ENCODE measurements around the gene EPB41L2.

EPB41L2 gene

DNA sequence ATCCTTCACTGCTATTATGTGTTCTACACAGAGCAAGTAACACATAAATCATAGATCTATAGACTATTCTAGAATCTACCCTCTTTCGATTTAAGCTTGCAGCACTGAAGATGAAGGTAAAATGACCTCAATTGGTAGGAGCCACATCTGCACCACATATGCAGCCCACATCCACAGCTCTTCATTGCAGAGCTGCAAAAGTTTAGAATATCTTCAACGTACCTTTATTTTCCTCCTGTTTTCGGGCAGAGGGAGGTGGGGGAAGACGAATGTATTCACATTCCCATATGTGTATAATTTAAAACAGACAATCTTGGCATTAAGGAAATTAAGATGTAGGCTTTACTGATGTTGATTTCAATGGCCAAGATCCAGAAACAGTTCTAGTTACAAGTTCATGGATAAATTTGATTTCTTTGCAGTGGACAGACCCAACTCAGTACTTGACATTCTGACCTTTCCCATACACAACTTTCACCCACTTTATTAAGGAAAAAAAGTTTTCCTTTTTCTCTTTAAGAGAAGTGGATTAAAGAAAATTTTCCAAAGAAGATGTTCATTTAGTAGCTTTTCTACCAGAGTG lies 14.0 kb downstream of the EPB41L2 start:
- no peak for TF ChIP-seq CTCF (IDR thresholded peaks at IDR 0.05; ENCODE audit: control insufficient read depth, insufficient read depth, low read depth, low read length, missing control alignments)
- no peak overlapping the region for H3K4me3 ChIP-seq (ENCODE audit: control insufficient read depth, low read depth, low read length)
- DNase-seq (ENCODE audit: low read depth) = no peak

GRCh38 chr6:131048459-131048858 lies 14.6 kb downstream of the EPB41L2 start:
- H3K4me3 ChIP-seq (ENCODE audit: control insufficient read depth, low read depth, low read length) = no peak overlapping the region
- DNase-seq (ENCODE audit: low read depth) = no peak
- no peak for TF ChIP-seq CTCF (IDR thresholded peaks at IDR 0.05; ENCODE audit: control insufficient read depth, insufficient read depth, low read depth, low read length, missing control alignments)

- no peak for DNase-seq (ENCODE audit: low read depth)
- TF ChIP-seq CTCF (IDR thresholded peaks at IDR 0.05; ENCODE audit: control insufficient read depth, insufficient read depth, low read depth, low read length, missing control alignments) = no peak
- no peak overlapping the region for H3K4me3 ChIP-seq (ENCODE audit: control insufficient read depth, low read depth, low read length)
Measured at GRCh38 chr6:131045139-131045538, 17.9 kb downstream of the EPB41L2 start.

DNA sequence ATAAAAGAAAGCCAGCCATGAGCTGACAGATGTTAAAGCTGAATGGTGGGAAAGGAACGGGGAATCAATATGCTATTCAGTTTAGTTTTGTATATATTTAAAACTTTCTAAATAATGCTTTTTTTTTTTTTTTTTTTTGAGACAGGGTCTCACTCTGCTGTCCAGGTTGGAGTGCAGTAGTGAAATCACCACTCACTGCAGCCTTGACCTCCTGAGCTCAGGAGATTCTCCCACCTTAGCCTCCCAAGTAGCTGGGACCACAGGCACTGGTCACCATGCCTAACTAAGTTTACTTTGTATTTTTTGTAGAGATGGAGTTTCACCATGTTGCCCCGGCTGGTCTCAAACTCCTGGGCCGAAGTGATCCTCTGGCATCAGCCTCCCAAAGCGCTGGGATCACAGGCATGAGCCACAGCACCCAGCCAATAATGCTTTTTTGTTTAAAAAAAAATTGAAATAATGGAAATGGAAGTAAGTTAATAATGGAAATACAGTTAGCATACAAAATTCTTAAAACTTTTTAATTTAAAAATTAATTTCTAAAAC lies 19.1 kb downstream of the EPB41L2 start:
- H3K4me3 ChIP-seq (ENCODE audit: control insufficient read depth, low read depth, low read length) = no peak overlapping the region
- DNase-seq (ENCODE audit: low read depth) = no peak
- TF ChIP-seq CTCF (IDR thresholded peaks at IDR 0.05; ENCODE audit: control insufficient read depth, insufficient read depth, low read depth, low read length, missing control alignments) = no peak

DNA sequence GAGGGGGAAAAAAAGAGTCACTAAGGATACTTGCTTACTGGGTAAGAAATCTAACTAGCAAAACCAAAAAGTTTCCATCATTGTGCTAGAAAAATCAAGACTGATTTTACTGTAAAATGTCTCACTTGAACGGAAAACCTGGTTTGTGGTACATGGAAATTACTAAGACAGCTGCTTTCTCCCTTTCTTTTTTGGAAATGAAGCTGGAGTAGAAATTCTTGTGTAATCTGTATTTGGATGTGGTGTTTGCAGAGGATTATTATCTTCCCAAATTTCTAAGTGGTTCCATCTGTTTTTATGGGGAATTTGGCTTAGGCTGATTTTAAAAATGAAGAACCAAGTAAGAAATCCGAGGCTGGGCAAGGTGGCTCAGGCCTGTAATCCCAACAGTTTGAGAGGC lies 20.4 kb downstream of the EPB41L2 start:
- DNase-seq (ENCODE audit: low read depth) = no peak
- H3K4me3 ChIP-seq (ENCODE audit: control insufficient read depth, low read depth, low read length) = no peak overlapping the region
- TF ChIP-seq CTCF (IDR thresholded peaks at IDR 0.05; ENCODE audit: control insufficient read depth, insufficient read depth, low read depth, low read length, missing control alignments) = no peak

DNA sequence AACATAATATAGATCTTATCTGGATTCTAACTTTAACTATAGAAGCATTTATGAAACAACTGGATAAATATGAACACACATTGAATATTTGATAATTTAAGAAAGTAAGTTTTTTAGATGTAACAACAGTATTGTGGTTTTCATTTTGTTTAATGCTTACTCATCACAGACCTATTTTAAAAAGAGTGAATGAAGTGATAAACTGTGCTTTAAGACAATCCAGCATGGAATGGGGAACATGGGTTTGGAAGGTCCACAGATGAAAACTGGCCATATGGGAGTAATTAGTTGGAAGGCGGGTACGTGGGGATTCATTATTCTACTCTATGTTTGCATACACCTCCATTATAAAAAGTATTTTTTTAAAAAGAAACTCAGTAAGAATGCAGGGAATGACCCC lies 21.2 kb downstream of the EPB41L2 start:
- no peak overlapping the region for H3K4me3 ChIP-seq (ENCODE audit: control insufficient read depth, low read depth, low read length)
- TF ChIP-seq CTCF (IDR thresholded peaks at IDR 0.05; ENCODE audit: control insufficient read depth, insufficient read depth, low read depth, low read length, missing control alignments) = no peak
- DNase-seq (ENCODE audit: low read depth) = no peak

Measured in AG09309 (cell line).